ENCODE results near the gene HSD17B13. TPM values are rescaled to one million over a fixed set of nuclear protein-coding genes. Genes with fewer than 3 reads are reported as not detected.
A peak's percentile ranks its signal among the peaks of the same experiment; 100 is the strongest.

Gene HSD17B13
- polyA plus RNA-seq, 1 donor: 0.49 TPM

DNA sequence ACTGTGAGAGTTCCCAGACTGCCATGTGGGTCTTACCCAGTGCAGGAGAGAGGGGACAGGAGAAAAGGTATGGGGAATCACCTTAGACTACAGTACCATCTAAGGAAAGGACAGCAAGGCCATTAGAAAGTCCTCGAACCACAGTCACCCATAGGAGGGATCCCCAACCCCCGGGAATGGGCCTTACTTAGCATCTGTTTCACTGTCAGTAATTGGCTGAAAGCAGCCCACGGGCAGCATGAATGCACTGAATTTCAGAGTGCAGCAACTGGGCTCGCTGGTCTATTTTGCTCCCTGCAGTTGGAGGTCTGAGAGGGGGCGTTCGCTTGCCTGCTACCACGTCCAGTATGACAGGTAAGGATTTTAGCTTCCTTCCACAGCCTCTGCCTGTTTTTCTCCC lies 51.9 kb downstream of the HSD17B13 start:
- Histone ChIP-seq H3K27me3 (ENCODE audit: control insufficient read depth, insufficient read depth, low read length) (no peaks in the 10 kb centered on the region), H3K4me1 (ENCODE audit: control insufficient read depth, insufficient read depth, low read length) (peaks cover 2% of the 10 kb centered on the region)

DNA sequence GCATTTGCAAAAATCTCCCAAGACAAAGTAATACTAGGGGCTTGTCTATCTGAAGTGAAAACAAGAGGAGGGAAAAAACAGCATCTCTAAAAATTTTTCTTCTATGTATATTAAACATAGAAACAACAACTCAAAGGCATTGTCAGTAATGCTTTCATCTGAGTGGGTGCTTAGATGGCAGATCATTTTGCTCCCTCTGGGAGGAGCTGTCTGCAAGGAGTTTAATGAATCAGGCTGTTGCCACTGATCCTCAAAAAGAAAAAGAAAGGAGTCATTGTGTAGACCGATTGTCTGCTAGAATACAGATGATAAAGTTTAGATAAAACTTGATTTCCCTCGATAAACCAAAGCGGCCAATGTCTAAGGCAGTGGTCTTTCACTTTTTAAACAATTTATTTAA lies 52.5 kb downstream of the HSD17B13 start:
- peak; percentile 17 to 34 for DNase-seq
- no peak overlapping the region for H3K27ac ChIP-seq (ENCODE audit: low read length)
- WGBS (ENCODE audit: insufficient coverage, low lambda C conversion rate): no CpG with 5 or more reads among the region's 3 CpGs

More for the DNA sequence above, 51.9 kb downstream of the HSD17B13 start:
- no peak overlapping the region for H3K4me3 ChIP-seq (ENCODE audit: low read length)
- no peak overlapping the region for H3K27ac ChIP-seq (ENCODE audit: low read length)
- WGBS (ENCODE audit: insufficient coverage, low lambda C conversion rate): 100% methylated on average over 1 of the region's 7 CpGs
- H3K9me3 ChIP-seq (ENCODE audit: control insufficient read depth, low read depth, low read length): no peaks in the 10 kb centered on the region
- no peak for DNase-seq
- H3K36me3 ChIP-seq (ENCODE audit: control insufficient read depth, insufficient read depth, low read length): no peaks in the 10 kb centered on the region

DNA sequence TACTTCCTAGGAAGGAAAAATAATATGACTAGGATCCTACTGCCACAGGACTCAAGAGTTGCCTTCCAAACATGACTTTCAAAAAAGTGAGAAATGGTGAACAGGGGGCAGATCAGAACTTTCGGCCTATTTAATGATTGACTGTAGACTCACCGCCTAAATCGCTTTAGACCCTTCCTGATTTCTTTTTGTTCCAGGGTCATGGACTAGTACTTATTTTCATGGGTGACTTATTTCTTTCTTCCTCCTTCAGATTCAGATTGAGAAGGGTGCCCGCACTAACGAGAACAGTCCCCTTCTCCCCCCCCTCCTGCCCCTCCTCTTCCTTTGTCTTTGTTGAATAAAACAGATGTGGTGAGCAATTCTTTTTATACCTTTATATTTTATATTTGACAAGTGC lies 54.3 kb downstream of the HSD17B13 start:
- H3K9me3 ChIP-seq (ENCODE audit: control insufficient read depth, low read depth, low read length): no peaks in the 10 kb centered on the region
- no peaks in the 10 kb centered on the region for H3K27me3 ChIP-seq (ENCODE audit: control insufficient read depth, insufficient read depth, low read length)
- no CpG with 5 or more reads among the region's 5 CpGs for WGBS (ENCODE audit: insufficient coverage, low lambda C conversion rate)
- DNase-seq: no peak
- no peaks in the 10 kb centered on the region for H3K4me1 ChIP-seq (ENCODE audit: control insufficient read depth, insufficient read depth, low read length)
- no peak overlapping the region for H3K27ac ChIP-seq (ENCODE audit: low read length)
- H3K4me3 ChIP-seq (ENCODE audit: low read length): no peak overlapping the region
- no peaks in the 10 kb centered on the region for H3K36me3 ChIP-seq (ENCODE audit: control insufficient read depth, insufficient read depth, low read length)

More for the DNA sequence above, 52.5 kb downstream of the HSD17B13 start:
- Histone ChIP-seq H3K9me3 (ENCODE audit: control insufficient read depth, low read depth, low read length) (no peaks in the 10 kb centered on the region), H3K4me3 (ENCODE audit: low read length) (no peak overlapping the region), H3K36me3 (ENCODE audit: control insufficient read depth, insufficient read depth, low read length) (no peaks in the 10 kb centered on the region), H3K27me3 (ENCODE audit: control insufficient read depth, insufficient read depth, low read length) (no peaks in the 10 kb centered on the region), H3K4me1 (ENCODE audit: control insufficient read depth, insufficient read depth, low read length) (peaks cover 2% of the 10 kb centered on the region)

DNA sequence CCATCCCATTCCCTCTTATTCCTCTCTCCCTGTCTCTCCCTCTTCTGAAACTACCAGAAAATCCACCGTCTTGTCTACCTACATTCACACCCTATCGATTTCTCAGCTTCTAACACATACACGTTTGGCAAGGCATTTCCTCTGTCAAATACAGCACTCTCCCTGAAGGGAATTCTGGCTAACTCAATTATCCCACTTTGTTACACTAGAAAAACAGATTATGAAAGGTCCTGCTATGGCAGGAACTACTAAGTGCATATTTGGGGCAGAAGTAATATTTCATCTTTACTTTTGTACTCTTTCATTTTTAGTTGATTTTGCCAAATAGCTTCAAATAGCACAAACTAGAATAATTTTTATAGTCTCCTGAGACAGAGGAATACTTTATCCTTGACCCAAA lies 55.7 kb downstream of the HSD17B13 start:
- no peaks in the 10 kb centered on the region for H3K36me3 ChIP-seq (ENCODE audit: control insufficient read depth, insufficient read depth, low read length)
- no peaks in the 10 kb centered on the region for H3K9me3 ChIP-seq (ENCODE audit: control insufficient read depth, low read depth, low read length)
- no peak for DNase-seq
- WGBS (ENCODE audit: insufficient coverage, low lambda C conversion rate): 100% methylated on average over 1 of the region's 3 CpGs
- H3K27ac ChIP-seq (ENCODE audit: low read length): no peak overlapping the region
- H3K4me1 ChIP-seq (ENCODE audit: control insufficient read depth, insufficient read depth, low read length): no peaks in the 10 kb centered on the region
- no peak overlapping the region for H3K4me3 ChIP-seq (ENCODE audit: low read length)
- H3K27me3 ChIP-seq (ENCODE audit: control insufficient read depth, insufficient read depth, low read length): no peaks in the 10 kb centered on the region

DNA sequence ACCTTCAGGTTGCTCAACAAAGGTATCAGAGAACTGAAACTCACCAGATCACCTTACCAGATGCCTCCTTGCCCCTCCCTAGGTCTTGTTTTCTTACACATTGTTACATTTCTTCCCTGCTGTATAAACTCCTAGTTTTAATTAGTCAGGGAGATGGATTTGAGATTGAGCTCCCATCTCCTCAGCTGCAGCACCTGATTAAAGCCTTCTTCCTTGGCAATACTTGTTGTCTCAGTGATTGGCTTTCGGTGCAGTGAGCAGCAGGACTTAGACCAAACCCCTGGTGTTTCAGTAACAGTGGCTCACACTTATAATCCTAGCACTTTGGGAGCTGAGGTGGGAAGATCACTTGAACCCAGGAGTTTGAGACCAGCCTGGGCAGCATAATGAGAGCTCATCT lies 59.8 kb downstream of the HSD17B13 start:
- Histone ChIP-seq H3K27ac (ENCODE audit: low read length) (no peak overlapping the region), H3K4me1 (ENCODE audit: control insufficient read depth, insufficient read depth, low read length) (no peaks in the 10 kb centered on the region), H3K36me3 (ENCODE audit: control insufficient read depth, insufficient read depth, low read length) (no peaks in the 10 kb centered on the region), H3K27me3 (ENCODE audit: control insufficient read depth, insufficient read depth, low read length) (no peaks in the 10 kb centered on the region), H3K4me3 (ENCODE audit: low read length) (no peak overlapping the region), H3K9me3 (ENCODE audit: control insufficient read depth, low read depth, low read length) (no peaks in the 10 kb centered on the region)
- DNase-seq: no peak
- no CpG with 5 or more reads among the region's 1 CpG for WGBS (ENCODE audit: insufficient coverage, low lambda C conversion rate)

DNA sequence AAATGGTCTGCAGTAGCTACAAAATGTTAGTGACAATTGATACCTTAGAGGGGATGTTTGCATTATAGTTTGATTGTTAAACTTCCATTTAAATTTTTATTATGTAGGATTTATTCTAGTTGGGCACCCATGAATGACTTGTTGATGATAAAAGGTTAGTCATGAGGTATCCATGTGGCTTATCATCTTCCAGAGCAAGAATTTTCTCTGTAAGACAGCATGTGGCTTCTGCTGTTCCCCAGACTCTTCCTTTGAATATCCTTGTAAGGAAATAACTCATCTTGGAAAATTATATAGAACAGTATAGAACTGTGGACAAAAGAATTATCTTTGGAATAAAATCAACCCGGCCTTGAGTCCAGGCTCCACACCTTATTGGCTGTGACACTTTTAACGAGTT lies 62.2 kb downstream of the HSD17B13 start:
- Histone ChIP-seq H3K36me3 (ENCODE audit: control insufficient read depth, insufficient read depth, low read length) (no peaks in the 10 kb centered on the region), H3K4me1 (ENCODE audit: control insufficient read depth, insufficient read depth, low read length) (no peaks in the 10 kb centered on the region), H3K27ac (ENCODE audit: low read length) (no peak overlapping the region), H3K9me3 (ENCODE audit: control insufficient read depth, low read depth, low read length) (no peaks in the 10 kb centered on the region), H3K27me3 (ENCODE audit: control insufficient read depth, insufficient read depth, low read length) (no peaks in the 10 kb centered on the region), H3K4me3 (ENCODE audit: low read length) (no peak overlapping the region)
- no peak for DNase-seq
- 67% methylated on average over 1 of the region's 2 CpGs for WGBS (ENCODE audit: insufficient coverage, low lambda C conversion rate)

DNA sequence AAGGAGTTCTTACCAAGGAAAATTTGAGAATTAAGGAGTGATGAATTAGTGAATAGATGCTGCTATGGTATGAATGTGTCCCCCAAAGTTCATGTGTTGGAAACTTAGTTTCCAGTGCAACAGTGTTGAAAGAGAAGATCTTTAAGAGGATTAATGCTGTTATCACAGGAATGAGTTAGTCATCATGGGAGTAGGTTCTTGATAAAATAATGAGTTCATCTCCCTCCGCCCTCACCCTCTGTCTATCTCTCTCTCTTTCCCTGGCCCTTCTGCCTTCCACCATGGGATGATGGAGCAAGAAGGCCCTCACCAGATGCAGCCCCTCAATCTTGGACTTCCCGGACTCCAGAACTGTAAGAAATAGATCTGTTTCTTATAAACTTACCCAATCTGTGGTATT lies 64.0 kb downstream of the HSD17B13 start:
- Histone ChIP-seq H3K9me3 (ENCODE audit: control insufficient read depth, low read depth, low read length) (no peaks in the 10 kb centered on the region), H3K27ac (ENCODE audit: low read length) (no peak overlapping the region), H3K27me3 (ENCODE audit: control insufficient read depth, insufficient read depth, low read length) (no peaks in the 10 kb centered on the region), H3K4me3 (ENCODE audit: low read length) (no peak overlapping the region), H3K36me3 (ENCODE audit: control insufficient read depth, insufficient read depth, low read length) (no peaks in the 10 kb centered on the region), H3K4me1 (ENCODE audit: control insufficient read depth, insufficient read depth, low read length) (no peaks in the 10 kb centered on the region)
- DNase-seq: no peak
- 80% methylated on average over 1 of the region's 2 CpGs for WGBS (ENCODE audit: insufficient coverage, low lambda C conversion rate)

DNA sequence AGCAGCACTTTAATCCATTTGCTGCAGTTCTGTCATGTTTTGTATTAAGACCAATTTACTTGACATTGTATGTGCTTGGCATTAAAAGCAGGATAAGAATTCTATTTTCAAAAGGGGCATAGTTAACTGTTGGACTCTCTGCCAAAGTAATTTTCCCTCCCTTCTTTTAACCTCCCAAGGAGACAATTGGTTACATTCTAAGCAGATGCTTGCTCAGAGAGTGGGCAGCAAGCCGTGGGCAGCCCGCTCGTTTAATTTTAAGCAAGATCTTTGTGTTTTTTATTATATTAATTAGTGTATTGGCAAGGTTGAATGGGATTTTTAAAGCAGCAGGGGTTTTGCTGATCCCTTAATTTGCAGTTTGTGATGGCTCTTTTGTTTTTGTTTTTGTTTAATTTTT lies 65.2 kb downstream of the HSD17B13 start:
- Histone ChIP-seq H3K4me3 (ENCODE audit: low read length) (no peak overlapping the region), H3K9me3 (ENCODE audit: control insufficient read depth, low read depth, low read length) (no peaks in the 10 kb centered on the region), H3K27ac (ENCODE audit: low read length) (no peak overlapping the region), H3K4me1 (ENCODE audit: control insufficient read depth, insufficient read depth, low read length) (no peaks in the 10 kb centered on the region), H3K36me3 (ENCODE audit: control insufficient read depth, insufficient read depth, low read length) (no peaks in the 10 kb centered on the region), H3K27me3 (ENCODE audit: control insufficient read depth, insufficient read depth, low read length) (no peaks in the 10 kb centered on the region)
- WGBS (ENCODE audit: insufficient coverage, low lambda C conversion rate): no CpG with 5 or more reads among the region's 3 CpGs
- DNase-seq: no peak

DNA sequence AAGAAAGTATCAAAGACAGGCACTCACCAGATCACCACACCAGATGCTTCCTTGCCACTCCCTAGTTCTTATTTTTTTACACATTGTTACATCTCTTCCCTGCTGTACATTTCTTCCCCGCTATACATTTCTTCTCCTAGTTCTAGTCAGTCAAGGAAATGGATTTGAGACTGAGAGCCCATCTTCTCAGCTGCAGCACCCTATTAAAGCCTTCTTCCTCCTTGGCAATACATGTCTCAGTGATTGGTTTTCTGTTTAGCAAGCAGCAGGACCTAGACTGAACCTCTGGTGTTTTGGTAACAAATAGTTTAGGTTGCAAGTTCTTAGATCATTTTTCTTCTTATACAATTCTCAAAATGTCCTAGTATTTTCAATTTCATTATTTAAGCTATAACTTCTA lies 66.9 kb downstream of the HSD17B13 start:
- Histone ChIP-seq H3K4me3 (ENCODE audit: low read length) (no peak overlapping the region), H3K27ac (ENCODE audit: low read length) (no peak overlapping the region), H3K36me3 (ENCODE audit: control insufficient read depth, insufficient read depth, low read length) (no peaks in the 10 kb centered on the region), H3K4me1 (ENCODE audit: control insufficient read depth, insufficient read depth, low read length) (no peaks in the 10 kb centered on the region), H3K9me3 (ENCODE audit: control insufficient read depth, low read depth, low read length) (no peaks in the 10 kb centered on the region), H3K27me3 (ENCODE audit: control insufficient read depth, insufficient read depth, low read length) (no peaks in the 10 kb centered on the region)
- DNase-seq: no peak
- 100% methylated on average over 1 of the region's 1 CpG for WGBS (ENCODE audit: insufficient coverage, low lambda C conversion rate)

Other genes starting within 250 kb of the HSD17B13 start
- gene KLHL8, start 102.3 kb downstream of the HSD17B13 start, polyA plus RNA-seq: 15.9 TPM
- 235 TPM for gene HSD17B11, start 68.3 kb upstream of the HSD17B13 start, polyA plus RNA-seq
- gene NUDT9, start 99.7 kb upstream of the HSD17B13 start, polyA plus RNA-seq: 71.8 TPM
- 154 TPM for gene SPARCL1, start 206.5 kb upstream of the HSD17B13 start, polyA plus RNA-seq